Measurements from ENCODE around the gene RBM48. TPM values are rescaled to one million over a fixed set of nuclear protein-coding genes. Genes with fewer than 3 reads are reported as not detected.
A peak's percentile ranks its signal among the peaks of the same experiment; 100 is the strongest.

The RBM48 gene
- total RNA-seq, 1 experiment from 2014 or later, result 8.2 TPM

GRCh38 chr7:92508946-92509345 lies 19.6 kb upstream of the RBM48 start:
- H3K9me2 ChIP-seq (replicated peaks; ENCODE audit: low read length), result no peaks in the 10 kb centered on the region
- H3K9ac ChIP-seq (ENCODE audit: low read length), result no peak overlapping the region
- CTCF ChIA-PET, result no interaction called here
- H3F3A ChIP-seq (ENCODE audit: low read length, unreplicated experiment), result no peaks in the 10 kb centered on the region
- H3K4me3 ChIP-seq (ENCODE audit: low read length), result no peak overlapping the region
- H3K27me3 ChIP-seq (ENCODE audit: low read length), result no peaks in the 10 kb centered on the region
- H3K27ac ChIP-seq (ENCODE audit: low read length), result no peak overlapping the region
- peaks cover 8% of the 10 kb centered on the region for H3K36me3 ChIP-seq (ENCODE audit: low read depth, low read length)
- H3K4me1 ChIP-seq (ENCODE audit: insufficient read depth, low read length), result no peaks in the 10 kb centered on the region
- H3K79me2 ChIP-seq (ENCODE audit: low read length), result no peaks in the 10 kb centered on the region
- TF ChIP-seq CTCF (conservative IDR thresholded peaks at IDR 0.05; ENCODE audit: low read depth, low read length) (no peak), EZH2 (IDR thresholded peaks at IDR 0.05; ENCODE audit: low read length, unreplicated experiment) (no peak), EZH2phosphoT487 (IDR thresholded peaks at IDR 0.05; ENCODE audit: borderline replicate concordance, low read length) (no peak)
- no TSS peak for BruUV-seq (replicated peaks)
- POLR2A ChIA-PET (ENCODE audit: unreplicated experiment), result interaction anchor here (0.7 kb wide), 1 partner anchor 161 kb away, joined by 3 read pairs; no protein-coding TSS in a partner anchor
- no peak overlapping the region for H3K4me2 ChIP-seq (ENCODE audit: low read length)
- DNase-seq (no peak), ATAC-seq (no peak)
- intact Hi-C loops (cut with micrococcal nuclease), result no loop called here
- H4K20me1 ChIP-seq (ENCODE audit: low read length), result no peaks in the 10 kb centered on the region
- no peaks in the 10 kb centered on the region for H3K9me3 ChIP-seq (ENCODE audit: low read length)
- no peak overlapping the region for H2AFZ ChIP-seq (ENCODE audit: low read length)

- no peak for ATAC-seq
- H3K4me2 ChIP-seq (ENCODE audit: low read length), result no peak overlapping the region
- intact Hi-C loops (cut with micrococcal nuclease), result no loop called here
- no peak overlapping the region for H2AFZ ChIP-seq (ENCODE audit: low read length)
- no TSS peak for BruUV-seq (replicated peaks)
- no peaks in the 10 kb centered on the region for H4K20me1 ChIP-seq (ENCODE audit: low read length)
- ChIA-PET CTCF (no interaction called here), POLR2A (ENCODE audit: unreplicated experiment) (no interaction called here)
- H3K9me2 ChIP-seq (replicated peaks; ENCODE audit: low read length), result no peaks in the 10 kb centered on the region
- H3F3A ChIP-seq (ENCODE audit: low read length, unreplicated experiment), result no peaks in the 10 kb centered on the region
- H3K79me2 ChIP-seq (ENCODE audit: low read length), result no peaks in the 10 kb centered on the region
- H3K9ac ChIP-seq (ENCODE audit: low read length), result no peak overlapping the region
- H3K36me3 ChIP-seq (ENCODE audit: low read depth, low read length), result peaks cover 8% of the 10 kb centered on the region
- no peaks in the 10 kb centered on the region for H3K9me3 ChIP-seq (ENCODE audit: low read length)
- H3K27me3 ChIP-seq (ENCODE audit: low read length), result no peaks in the 10 kb centered on the region
- H3K4me3 ChIP-seq (ENCODE audit: low read length), result no peak overlapping the region
- no peak for DNase-seq
- H3K4me1 ChIP-seq (ENCODE audit: insufficient read depth, low read length), result no peaks in the 10 kb centered on the region
- H3K27ac ChIP-seq (ENCODE audit: low read length), result no peak overlapping the region
- TF ChIP-seq EZH2phosphoT487 (IDR thresholded peaks at IDR 0.05; ENCODE audit: borderline replicate concordance, low read length), result no peak
- no peak for TF ChIP-seq CTCF (conservative IDR thresholded peaks at IDR 0.05; ENCODE audit: low read depth, low read length)
- TF ChIP-seq EZH2 (IDR thresholded peaks at IDR 0.05; ENCODE audit: low read length, unreplicated experiment), result no peak
Measured at GRCh38 chr7:92513167-92513902, 15.3 kb upstream of the RBM48 start.

DNA sequence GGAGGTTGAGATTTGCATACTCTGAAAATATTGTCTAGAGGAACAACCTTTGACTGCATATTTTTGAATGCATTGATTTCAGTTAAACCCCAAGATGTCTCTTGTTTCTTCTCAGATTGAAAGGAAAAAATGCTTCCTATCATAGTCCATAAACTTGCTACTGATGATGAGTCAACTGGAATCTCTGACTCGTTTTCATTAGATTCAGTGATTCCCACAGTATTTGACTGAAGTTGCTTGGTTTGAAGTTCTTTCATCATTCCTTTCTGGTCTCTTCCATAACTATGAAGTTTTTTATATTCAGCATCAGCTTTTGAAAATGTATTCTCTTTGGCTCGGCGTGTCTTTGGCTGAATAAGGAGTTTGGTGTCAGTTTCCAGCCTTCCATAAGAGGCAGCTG lies 11.0 kb upstream of the RBM48 start:
- ChIA-PET CTCF (interaction anchor here (0.6 kb wide), 1 partner anchor 88 kb away, joined by 10 read pairs; no protein-coding TSS in a partner anchor), POLR2A (ENCODE audit: unreplicated experiment) (interaction anchor here (0.5 kb wide), 1 partner anchor 250 kb away, joined by 3 read pairs; no protein-coding TSS in a partner anchor)
- H3K4me2 ChIP-seq (ENCODE audit: low read length), result no peak overlapping the region
- intact Hi-C loops (cut with micrococcal nuclease), result no loop called here
- H3K9ac ChIP-seq (ENCODE audit: low read length), result no peak overlapping the region
- no peaks in the 10 kb centered on the region for H3K9me3 ChIP-seq (ENCODE audit: low read length)
- no peaks in the 10 kb centered on the region for H3K4me1 ChIP-seq (ENCODE audit: insufficient read depth, low read length)
- no peaks in the 10 kb centered on the region for H3K9me2 ChIP-seq (replicated peaks; ENCODE audit: low read length)
- no peak for ATAC-seq
- H3K27ac ChIP-seq (ENCODE audit: low read length), result no peak overlapping the region
- H3F3A ChIP-seq (ENCODE audit: low read length, unreplicated experiment), result no peaks in the 10 kb centered on the region
- H3K79me2 ChIP-seq (ENCODE audit: low read length), result no peaks in the 10 kb centered on the region
- H3K36me3 ChIP-seq (ENCODE audit: low read depth, low read length), result peaks cover 5% of the 10 kb centered on the region
- no peak overlapping the region for H3K4me3 ChIP-seq (ENCODE audit: low read length)
- H4K20me1 ChIP-seq (ENCODE audit: low read length), result no peaks in the 10 kb centered on the region
- H2AFZ ChIP-seq (ENCODE audit: low read length), result no peak overlapping the region
- TF ChIP-seq EZH2 (IDR thresholded peaks at IDR 0.05; ENCODE audit: low read length, unreplicated experiment) (no peak), CTCF (conservative IDR thresholded peaks at IDR 0.05; ENCODE audit: low read depth, low read length) (no peak), EZH2phosphoT487 (IDR thresholded peaks at IDR 0.05; ENCODE audit: borderline replicate concordance, low read length) (no peak)
- peak; percentile 4 for DNase-seq
- no peaks in the 10 kb centered on the region for H3K27me3 ChIP-seq (ENCODE audit: low read length)
- no TSS peak for BruUV-seq (replicated peaks)

Measured in PC-3 (cell line).